EH (cell line): Measurements from ENCODE around the gene SCFD1.
"Not testable (repeated sequence)": the region's sequence is repeated elsewhere in the genome, so short reads cannot be mapped to it uniquely, and the experiment has no call there.

ENCODE experiments used
- DNase-seq: peaks from one replicate; pipeline ENCODE4 v3.0.0-alpha.2; 2015; ENCODE audit warnings: low read depth

The SCFD1 gene

GRCh38 chr14:30621940-30622830 lies at the start of gene SCFD1:
SCFD1 (plus strand) TSS chr14:30622319; CDS start chr14:30622339, 20 bp downstream.
- DNase-seq, result peak; percentile 91

- no peak for DNase-seq
Observed at GRCh38 chr14:30572771-30573170, 49.3 kb upstream of the SCFD1 start.

GRCh38 chr14:30573226-30573814 lies 48.8 kb upstream of the SCFD1 start:
- DNase-seq, result peak; percentile 62

GRCh38 chr14:30573966-30574365 lies 48.2 kb upstream of the SCFD1 start:
- DNase-seq, result no peak

DNA sequence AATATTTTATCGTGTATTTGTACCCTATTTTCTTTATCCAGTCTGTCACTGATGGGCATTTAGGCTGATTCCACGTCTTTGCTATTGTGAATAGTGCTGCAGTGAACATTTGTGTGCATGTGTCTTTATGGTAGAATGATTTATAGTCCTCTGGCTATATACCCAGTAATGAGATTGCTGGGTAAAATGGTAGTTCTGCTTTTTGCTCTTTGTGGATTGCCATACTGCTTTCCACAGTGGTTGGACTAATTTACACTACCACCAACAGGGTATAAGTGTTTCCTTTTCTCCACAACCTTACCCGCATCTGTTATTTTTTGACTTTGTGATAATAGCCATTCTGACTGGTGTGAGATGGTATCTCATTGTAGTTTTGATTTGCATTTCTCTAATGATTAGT lies 47.3 kb upstream of the SCFD1 start:
- not testable (repeated sequence) for DNase-seq

GRCh38 chr14:30576333-30576732 lies 45.8 kb upstream of the SCFD1 start:
- DNase-seq, result not testable (repeated sequence)

DNA sequence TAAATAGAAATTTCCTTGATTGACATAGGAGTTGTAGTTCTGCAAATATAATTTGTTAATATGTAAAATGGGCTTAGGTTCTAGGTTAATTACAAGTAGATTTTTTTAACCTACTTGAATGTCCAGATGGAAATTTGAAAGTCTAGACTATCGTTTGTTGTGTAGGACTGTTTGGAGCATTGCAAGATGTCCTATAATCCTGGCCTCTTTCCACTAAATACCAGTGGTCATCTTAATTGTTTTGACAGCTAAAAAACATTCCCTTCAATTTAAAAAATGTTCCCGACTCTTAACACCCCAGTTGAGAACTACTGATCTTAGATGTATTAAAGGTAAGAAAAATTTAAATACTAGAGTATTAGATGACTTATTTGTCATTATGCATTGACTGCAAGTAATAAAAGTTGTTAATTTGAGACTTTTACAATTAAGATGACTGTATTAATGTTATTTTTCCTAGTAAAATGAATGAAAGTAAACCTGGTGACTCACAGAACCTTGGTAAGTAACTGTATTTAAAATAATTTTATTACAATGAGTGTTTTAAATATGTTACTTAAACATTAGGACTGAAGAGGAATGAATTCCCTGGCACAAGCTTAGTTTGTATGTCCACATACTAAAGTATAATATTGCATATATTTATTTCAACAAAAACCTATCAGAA lies 41.4 kb upstream of the SCFD1 start:
- peak; percentile 70 for DNase-seq

DNA sequence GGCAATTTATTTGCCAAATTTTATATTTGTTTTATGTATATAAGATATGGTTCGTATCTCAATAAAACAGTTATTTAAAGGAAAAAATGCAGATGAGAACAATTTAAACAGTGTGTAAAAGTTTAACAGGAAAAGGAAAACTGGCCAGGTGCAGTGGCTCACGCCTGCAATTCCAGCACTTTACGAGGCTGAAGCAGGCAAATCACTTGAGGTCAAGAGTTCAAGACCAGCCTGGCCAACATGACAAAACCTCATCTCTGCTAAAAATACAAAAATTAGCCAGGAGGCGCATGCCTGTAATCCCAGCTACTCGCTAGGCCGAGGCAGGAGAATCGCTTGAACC lies 40.9 kb upstream of the SCFD1 start:
- DNase-seq, result no peak

GRCh38 chr14:30582376-30582775 lies 39.7 kb upstream of the SCFD1 start:
- DNase-seq, result no peak

- DNase-seq, result peak; percentile 19
Observed at GRCh38 chr14:30584058-30584630, 38.0 kb upstream of the SCFD1 start.

GRCh38 chr14:30585204-30585603 lies 36.9 kb upstream of the SCFD1 start:
- no peak for DNase-seq

GRCh38 chr14:30587141-30587540 lies 35.0 kb upstream of the SCFD1 start:
- DNase-seq, result no peak

DNA sequence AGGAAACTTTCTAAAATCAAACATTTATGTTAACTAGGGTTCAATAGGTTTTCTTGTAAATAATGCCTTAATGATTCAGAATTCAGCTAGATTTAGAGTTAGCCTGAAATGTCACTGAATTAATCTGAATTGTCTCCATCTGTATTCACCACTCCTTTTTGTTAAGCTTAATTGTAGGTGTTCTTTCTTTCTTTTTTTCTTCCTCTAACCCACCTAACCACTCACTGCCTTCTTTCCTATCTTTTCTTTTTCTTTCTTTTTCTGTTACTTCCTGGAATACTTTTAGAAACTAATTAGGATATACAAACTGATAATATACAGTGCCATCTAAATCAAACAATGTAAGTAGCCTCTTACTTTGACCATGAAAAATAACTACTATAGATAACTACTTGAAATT lies 33.2 kb upstream of the SCFD1 start:
- no peak for DNase-seq

DNA sequence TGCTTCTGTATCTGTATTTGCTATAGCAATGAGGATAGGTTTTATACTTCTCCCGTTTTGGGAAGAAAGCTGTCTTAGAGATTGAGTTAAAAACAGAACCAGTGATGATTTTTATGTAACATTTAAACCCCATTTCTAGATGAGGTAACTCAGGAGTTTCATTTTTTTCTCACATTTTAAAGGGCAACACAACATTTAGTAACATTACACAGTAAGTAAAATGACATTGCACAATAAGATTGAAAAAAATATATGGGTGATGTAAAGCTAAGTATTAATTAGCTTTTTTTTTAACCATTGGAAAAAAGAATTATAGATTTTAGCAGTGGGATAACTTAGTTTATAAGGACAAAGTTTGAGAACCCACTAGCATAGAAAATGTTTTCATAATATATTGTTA lies 25.2 kb upstream of the SCFD1 start:
- no peak for DNase-seq

DNA sequence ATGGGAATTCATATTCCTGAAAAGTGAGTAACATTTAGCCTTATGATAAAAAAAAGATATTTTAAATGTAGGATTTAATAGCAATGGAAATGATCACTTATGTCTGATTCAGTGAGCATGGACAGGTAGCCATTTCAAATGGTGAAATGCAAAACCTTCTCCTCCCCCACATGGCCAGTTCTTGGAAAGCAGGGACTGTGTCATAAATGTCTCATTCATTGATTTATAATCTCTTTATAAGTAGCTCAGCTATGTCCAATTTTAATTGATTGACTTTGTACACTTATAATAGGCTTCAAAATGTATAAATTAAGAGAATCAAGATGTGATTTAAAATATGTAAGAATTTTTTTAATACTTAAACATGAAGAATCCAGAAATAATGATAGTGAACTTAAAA lies 24.6 kb upstream of the SCFD1 start:
- DNase-seq, result no peak

DNA sequence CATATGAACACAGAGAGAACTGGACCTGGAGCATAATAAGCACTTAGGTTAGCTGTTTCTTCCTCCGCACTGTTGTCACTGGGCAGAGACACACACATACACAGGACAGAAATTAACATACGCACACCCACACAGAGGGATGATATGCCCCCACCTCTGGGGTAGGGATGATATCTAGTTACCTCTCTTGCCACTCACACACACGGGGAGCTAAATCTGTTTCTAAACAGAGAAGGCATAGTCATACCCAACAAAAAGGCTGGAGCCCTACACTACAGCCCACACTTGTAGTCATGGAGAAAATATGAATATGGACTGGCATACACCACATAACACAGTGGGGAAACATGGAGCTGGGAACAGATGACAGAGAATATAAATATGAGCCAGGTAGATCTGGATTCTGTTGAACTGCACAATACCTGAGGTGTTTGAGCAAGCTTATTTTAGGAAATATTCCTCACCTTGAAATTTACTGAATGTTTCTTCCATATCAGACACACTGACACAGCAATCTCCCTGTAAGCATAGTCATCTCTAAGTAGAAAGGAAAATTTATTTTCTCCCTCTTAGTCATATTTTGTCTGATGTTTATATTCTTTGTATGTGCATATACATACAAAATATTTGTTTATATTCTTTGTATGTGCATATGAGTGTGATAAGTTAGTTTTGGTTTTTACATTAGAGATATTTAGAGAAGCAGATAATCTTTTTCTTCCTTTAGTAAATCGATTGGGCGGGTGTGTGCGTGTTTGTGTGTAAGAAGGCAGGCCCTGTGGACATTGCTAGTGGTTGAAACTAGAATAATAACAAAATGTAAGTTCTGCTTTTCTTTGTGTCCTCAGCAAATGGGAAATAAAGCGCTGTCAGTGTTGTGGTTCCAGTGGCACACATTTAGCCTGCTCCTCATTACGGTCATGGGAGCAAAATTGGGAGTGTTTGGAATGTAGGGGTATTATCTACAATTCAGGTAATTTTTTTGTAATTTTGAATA lies 20.9 kb upstream of the SCFD1 start:
- DNase-seq, result no peak

DNA sequence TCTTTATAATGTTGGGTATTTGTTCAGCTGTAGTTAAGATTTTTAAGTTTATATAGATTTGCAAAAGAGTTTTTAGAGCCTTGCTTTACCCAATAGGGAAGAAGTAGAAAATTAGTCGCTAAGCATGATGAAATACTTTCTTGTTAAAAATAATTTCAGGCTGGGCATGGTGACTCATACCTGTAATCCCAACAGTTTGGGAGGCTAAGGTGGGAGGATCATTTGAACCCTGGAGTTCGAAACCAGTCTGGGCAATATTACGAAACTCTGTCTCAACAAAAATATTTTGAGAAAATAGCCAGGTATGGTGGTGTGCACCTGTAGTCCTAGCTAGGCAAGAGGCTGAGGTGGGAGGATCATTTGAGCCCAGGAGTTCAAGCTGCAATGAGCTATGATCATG lies 18.7 kb upstream of the SCFD1 start:
- DNase-seq, result no peak

GRCh38 chr14:30604696-30605095 lies 17.4 kb upstream of the SCFD1 start:
- not testable (repeated sequence) for DNase-seq

DNA sequence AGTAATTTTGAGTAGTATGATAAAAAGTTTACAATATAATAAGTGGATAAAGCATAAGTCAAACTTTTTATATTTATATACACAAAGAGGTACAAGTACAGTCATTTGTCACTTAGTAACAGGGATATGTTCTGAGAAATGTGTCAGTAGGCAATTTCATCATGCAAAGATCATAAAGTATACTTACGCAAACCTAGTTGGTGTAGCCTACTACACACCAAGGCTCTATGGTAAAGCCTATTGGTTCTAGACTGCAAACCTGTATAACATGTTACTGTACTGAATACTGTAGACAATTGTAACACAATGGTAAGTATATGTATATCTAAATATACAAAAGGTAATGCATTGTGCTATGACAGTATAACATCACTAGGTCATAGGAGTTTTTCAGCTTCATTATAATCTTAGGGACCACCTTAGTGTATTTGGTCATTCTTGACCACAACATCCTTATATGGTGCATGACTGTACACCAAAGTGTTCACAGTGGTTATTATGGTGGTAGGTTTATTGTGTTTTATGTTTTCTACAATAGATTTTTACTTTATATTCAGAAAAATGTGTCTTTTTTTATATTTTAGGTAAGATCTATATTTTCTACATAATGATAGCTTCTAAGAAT lies 14.9 kb upstream of the SCFD1 start:
- DNase-seq, result peak; percentile 43

DNA sequence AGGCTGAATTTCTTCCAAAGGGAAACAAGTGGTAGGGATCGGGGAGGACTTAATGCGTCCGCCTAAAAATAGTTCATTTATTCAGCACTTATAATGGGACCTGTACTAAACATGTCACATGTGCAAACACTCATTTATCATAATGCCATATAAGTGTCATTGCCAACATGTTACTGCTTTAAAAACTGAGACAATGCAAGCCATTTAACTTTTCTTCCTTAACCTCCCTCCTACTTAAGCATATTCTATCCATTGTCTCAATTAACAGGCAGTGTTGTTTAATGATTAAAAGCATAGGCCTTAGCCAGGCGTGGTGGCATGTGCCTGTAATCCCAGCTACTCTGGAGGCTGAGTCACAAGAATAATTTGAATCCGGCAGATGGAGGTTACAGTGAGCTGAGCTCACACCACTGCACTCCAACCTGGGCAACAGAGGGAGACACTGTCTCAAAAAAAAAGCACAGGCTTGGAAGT lies 13.5 kb upstream of the SCFD1 start:
- DNase-seq, result peak; percentile 69

DNA sequence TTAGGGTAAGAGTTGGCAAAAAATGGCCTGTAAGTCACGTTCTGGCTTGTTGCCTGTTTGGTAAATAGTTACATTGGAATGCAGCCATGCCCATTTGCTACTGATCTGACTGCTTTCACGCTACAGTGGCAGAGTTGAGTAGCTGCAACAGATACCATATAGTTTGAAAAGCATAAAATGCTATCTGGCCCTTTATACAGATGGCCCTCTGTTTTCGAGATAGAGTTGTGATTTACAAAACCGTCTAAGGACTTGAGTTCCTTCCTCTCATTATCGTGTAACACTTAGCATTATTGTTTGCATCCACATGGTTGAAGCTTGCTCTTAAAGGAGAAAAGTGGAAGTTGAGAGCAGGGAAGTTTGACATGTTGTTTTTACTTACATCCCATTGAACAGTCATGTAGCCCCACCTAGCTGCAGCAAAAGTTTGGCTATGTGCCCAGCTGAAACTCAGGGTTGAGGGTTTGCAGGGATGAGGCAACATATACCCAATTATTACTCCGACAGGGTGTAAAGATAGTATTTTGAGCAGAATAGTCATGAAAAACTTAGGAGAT lies 11.3 kb upstream of the SCFD1 start:
- peak; percentile 71 for DNase-seq
